IMR-90 (cell line): Measurements from ENCODE around the gene FAM83B. TPM values are rescaled to one million over a fixed set of nuclear protein-coding genes. Genes with fewer than 3 reads are reported as not detected.

Source experiments
- ATAC-seq: fragments of 200-7000 bp; cut with Tn5 transposase; 2 replicates; pipeline ENCODE4 v1.9.1; 2020; ENCODE audit warnings: low read depth, mild to moderate bottlenecking, moderate library complexity
- BruUV-seq: library from RNA; stranded (reverse); fragments of 400-500 nt; replicated peaks from 2 replicates; lab custom pipeline; 2021; lab: Mats Ljungman, UMichigan
- CTCF ChIA-PET: fragments of 300-600 bp; formaldehyde crosslinking; extraction: SDS; loops from one replicate; lab custom pipeline; 2021; ENCODE audit warnings: antibody characterized with exemption; lab: Yijun Ruan, JAX
- POLR2A ChIA-PET: fragments of 300-600 bp; sonication (Branson Sonifier 250); formaldehyde crosslinking; loops from one replicate; lab custom pipeline; 2022; ENCODE audit warnings: antibody characterized with exemption; ENCODE audit not compliant: unreplicated experiment; lab: Charles Lee
- DNase-seq: peaks from one replicate; pipeline ENCODE4 v3.0.0; 2013
- H2AFZ ChIP-seq: replicated peaks from 2 replicates; pipeline ENCODE3; 2013; ENCODE audit warnings: low read length, mild to moderate bottlenecking; ENCODE audit not compliant: poor library complexity
- H2AK5ac ChIP-seq: 2 replicates; pipeline ENCODE4 v1.6.1; 2013; ENCODE audit warnings: low read depth, low read length, inconsistent platforms
- H2AK9ac ChIP-seq: replicated peaks from 2 replicates; pipeline ENCODE3; 2013; ENCODE audit warnings: mild to moderate bottlenecking, low read depth, low read length, moderate library complexity; ENCODE audit not compliant: poor library complexity
- H2BK120ac ChIP-seq: 2 replicates; pipeline ENCODE4 v1.6.1; 2013; ENCODE audit warnings: low read depth, low read length, inconsistent platforms
- H2BK15ac ChIP-seq: 3 replicates; pipeline ENCODE4 v1.6.1; 2013; ENCODE audit warnings: low read depth, low read length, inconsistent platforms
- H2BK20ac ChIP-seq: 2 replicates; pipeline ENCODE4 v1.6.1; 2013; ENCODE audit warnings: low read depth, mild to moderate bottlenecking, inconsistent platforms, low read length, moderate library complexity
- H2BK5ac ChIP-seq: 2 replicates; pipeline ENCODE4 v1.6.1; 2013; ENCODE audit warnings: mild to moderate bottlenecking, low read depth, low read length, inconsistent platforms; ENCODE audit not compliant: poor library complexity, severe bottlenecking
- H3K14ac ChIP-seq: replicated peaks from 2 replicates; pipeline ENCODE4 v1.6.1; 2013; ENCODE audit warnings: low read depth, low read length, inconsistent platforms
- H3K18ac ChIP-seq: 2 replicates; pipeline ENCODE4 v1.6.1; 2013; ENCODE audit warnings: low read depth, low read length, control low read depth
- H3K23ac ChIP-seq: 2 replicates; pipeline ENCODE4 v1.6.1; 2013; ENCODE audit warnings: low read depth, low read length, inconsistent platforms
- H3K27ac ChIP-seq: 2 replicates; pipeline ENCODE4 v1.5.1; 2013; ENCODE audit warnings: mild to moderate bottlenecking, control low read depth, low read length; ENCODE audit not compliant: insufficient read depth
- H3K27me3 ChIP-seq: 2 replicates; pipeline ENCODE4 v1.6.1; 2013; ENCODE audit warnings: low read length; ENCODE audit not compliant: control insufficient read depth, insufficient read depth
- H3K36me3 ChIP-seq: 2 replicates; pipeline ENCODE4 v1.6.1; 2013; ENCODE audit warnings: low read length, mixed read lengths; ENCODE audit not compliant: control insufficient read depth, insufficient read depth
- H3K4ac ChIP-seq: 2 replicates; pipeline ENCODE4 v1.6.1; 2013; ENCODE audit warnings: low read depth, low read length, inconsistent platforms
- H3K4me1 ChIP-seq: 2 replicates; pipeline ENCODE4 v1.6.1; 2013; ENCODE audit warnings: low read length, mixed read lengths; ENCODE audit not compliant: control insufficient read depth, insufficient read depth
- H3K4me2 ChIP-seq: 2 replicates; pipeline ENCODE4 v1.6.1; 2013; ENCODE audit warnings: low read depth, mild to moderate bottlenecking, control low read depth, low read length, moderate library complexity
- H3K4me3 ChIP-seq: 2 replicates; pipeline ENCODE4 v1.5.1; 2013; ENCODE audit warnings: low read depth, mild to moderate bottlenecking, control low read depth, low read length, moderate library complexity; ENCODE audit not compliant: insufficient read depth
- H3K56ac ChIP-seq: 2 replicates; pipeline ENCODE4 v1.6.1; 2013; ENCODE audit warnings: low read length, inconsistent platforms; ENCODE audit not compliant: insufficient read depth; ENCODE audit errors: extremely low read depth
- H3K79me1 ChIP-seq, 2 experiments: 2 replicates each; pipeline ENCODE4 v1.6.1; 2013; ENCODE audit warnings: low read length in 2 of 2, inconsistent platforms in 1 of 2, low read depth in 1 of 2
- H3K9ac ChIP-seq: 2 replicates; pipeline ENCODE4 v1.6.1; 2013; ENCODE audit warnings: low read depth, low read length, control low read depth
- H3K9me1 ChIP-seq: 2 replicates; pipeline ENCODE4 v1.6.1; 2013; ENCODE audit warnings: low read length, inconsistent platforms; ENCODE audit not compliant: insufficient read depth
- H3K9me3 ChIP-seq: 2 replicates; pipeline ENCODE4 v1.6.1; 2013; ENCODE audit warnings: low read length; ENCODE audit not compliant: control insufficient read depth, insufficient read depth
- H4K20me1 ChIP-seq: 2 replicates; pipeline ENCODE4 v1.6.1; 2013; ENCODE audit warnings: low read length, inconsistent platforms; ENCODE audit not compliant: insufficient read depth
- H4K5ac ChIP-seq: 2 replicates; pipeline ENCODE4 v1.6.1; 2013; ENCODE audit warnings: mild to moderate bottlenecking, low read depth, low read length, control low read depth
- H4K8ac ChIP-seq, 2 experiments: 2 replicates each; pipeline ENCODE4 v1.6.1; 2013; ENCODE audit warnings: low read depth in 2 of 2, low read length in 2 of 2, control low read depth in 1 of 2, inconsistent platforms in 1 of 2
- H4K91ac ChIP-seq: 2 replicates; pipeline ENCODE4 v1.6.1; 2013; ENCODE audit warnings: low read depth, low read length, inconsistent platforms; ENCODE audit not compliant: insufficient read depth
- BHLHE40 ChIP-seq: fragments of 150-350 bp; IDR thresholded peaks from 2 replicates; pipeline ENCODE4 v1.6.1; 2016; ENCODE audit warnings: mild to moderate bottlenecking, low read depth, low read length
- CEBPB ChIP-seq: IDR thresholded peaks from 2 replicates; pipeline ENCODE4 v1.6.1; 2012; ENCODE audit warnings: low read depth, low read length, improper control_type of control experiment
- CHD1 ChIP-seq: IDR thresholded peaks from 2 replicates; pipeline ENCODE4 v1.6.1; 2012; ENCODE audit warnings: low read depth, low read length, improper control_type of control experiment
- ELK1 ChIP-seq: fragments of 150-350 bp; IDR thresholded peaks from 2 replicates; pipeline ENCODE4 v1.6.1; 2016; ENCODE audit warnings: low read depth, mild to moderate bottlenecking, low read length, moderate library complexity, borderline replicate concordance
- FOS ChIP-seq: fragments of 150-350 bp; IDR thresholded peaks from 2 replicates; pipeline ENCODE4 v1.6.1; 2016; ENCODE audit warnings: low read depth, low read length
- MAFK ChIP-seq: IDR thresholded peaks from 2 replicates; pipeline ENCODE4 v1.6.1; 2012; ENCODE audit warnings: low read depth, low read length, improper control_type of control experiment
- MAZ ChIP-seq: IDR thresholded peaks from 2 replicates; pipeline ENCODE4 v1.6.1; 2012; ENCODE audit warnings: low read depth, mild to moderate bottlenecking, low read length, improper control_type of control experiment, moderate library complexity, borderline replicate concordance
- MXI1 ChIP-seq: IDR thresholded peaks from 2 replicates; pipeline ENCODE4 v1.6.1; 2012; ENCODE audit warnings: low read depth, mild to moderate bottlenecking, low read length, moderate library complexity, borderline replicate concordance
- NFE2L2 ChIP-seq: fragments of 150-350 bp; IDR thresholded peaks from 2 replicates; pipeline ENCODE4 v1.6.1; 2016; ENCODE audit warnings: low read depth, mild to moderate bottlenecking, low read length
- POLR2A ChIP-seq: IDR thresholded peaks from 2 replicates; pipeline ENCODE4 v1.6.1; 2012; ENCODE audit warnings: mild to moderate bottlenecking, low read depth, low read length
- RAD21 ChIP-seq: IDR thresholded peaks from 2 replicates; pipeline ENCODE4 v1.6.1; 2012; ENCODE audit warnings: low read length, improper control_type of control experiment
- RCOR1 ChIP-seq: IDR thresholded peaks from 2 replicates; pipeline ENCODE4 v1.6.1; 2012; ENCODE audit warnings: mild to moderate bottlenecking, low read length, improper control_type of control experiment; ENCODE audit not compliant: insufficient replicate concordance
- RFX5 ChIP-seq: IDR thresholded peaks from 2 replicates; pipeline ENCODE4 v1.8.0; 2012; ENCODE audit warnings: low read depth, mild to moderate bottlenecking, low read length, moderate library complexity
- SMC3 ChIP-seq: fragments of 150-350 bp; IDR thresholded peaks from 2 replicates; pipeline ENCODE4 v1.6.1; 2016; ENCODE audit warnings: low read depth, mild to moderate bottlenecking, antibody characterized with exemption, low read length, moderate library complexity
- USF2 ChIP-seq: fragments of 150-350 bp; IDR thresholded peaks from 2 replicates; pipeline ENCODE4 v1.6.1; 2017; ENCODE audit warnings: mild to moderate bottlenecking, antibody characterized with exemption, low read length, low read depth
- dilution Hi-C: fragments of 300-500 bp; cut with HindIII; formaldehyde crosslinking; loops from one replicate; pipeline ENCODE4 v1.14.3; 2018; ENCODE audit warnings: low sequenced_read_pairs; ENCODE audit not compliant: unreplicated experiment
- in situ Hi-C: fragments of 300-500 bp; cut with MboI; formaldehyde crosslinking; loops from 3 replicates; pipeline ENCODE4 v1.14.3; 2019; ENCODE audit warnings: low sequenced_read_pairs, inconsistent platforms, mixed read lengths
- intact Hi-C: fragments of 100-400 bp; cut with micrococcal nuclease; formaldehyde crosslinking; loops from 2 replicates; pipeline ENCODE4 v1.10.0; 2022
- polyA plus RNA-seq, 3 experiments: library from polyadenylated mRNA; depleted of rRNA; stranded (reverse); fragments of >200 nt; gene quantifications; 2 replicates each; pipeline ENCODE4 v1.2.3, GENCODE V29; 2012; ENCODE audit warnings: low replicate concordance in 1 of 3
- total RNA-seq: library from RNA; depleted of rRNA; stranded (reverse); fragments of >200 nt; gene quantifications from 2 replicates; pipeline ENCODE4 v1.2.3, GENCODE V29; 2012
- TF ChIP-seq, protein P1 (sequence below): conservative IDR thresholded peaks from 2 replicates; pipeline ENCODE4 v1.5.1; 2012; ENCODE audit warnings: mild to moderate bottlenecking, low read depth, low read length, improper control_type of control experiment

Gene FAM83B
- total and polyA plus RNA-seq, 2 of the 4 experiments (the other 2 are of a cell fraction), result 0.02 to 0.18 TPM

DNA sequence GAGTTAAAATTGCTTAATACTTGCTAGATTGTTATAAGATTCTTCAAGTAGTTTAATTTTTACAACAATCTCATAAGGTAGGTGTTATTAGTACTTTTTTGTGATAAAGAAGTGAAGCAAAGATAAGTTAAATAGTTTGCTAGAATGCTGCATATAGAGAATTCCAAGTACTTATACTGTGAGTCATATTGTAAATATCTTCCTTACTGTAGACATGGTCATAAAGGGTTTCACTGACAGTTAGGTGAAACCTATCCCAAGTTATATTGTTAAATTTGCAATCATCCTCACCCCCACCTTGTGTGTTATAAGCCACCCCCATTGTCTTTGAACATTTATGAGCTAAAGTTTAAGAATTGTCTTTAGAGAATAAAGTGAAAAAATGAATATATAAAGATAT lies 142.0 kb downstream of the FAM83B start:
- Histone ChIP-seq H4K20me1 (no peaks in the 10 kb centered on the region), H4K5ac (no peak overlapping the region), H2AK5ac (no peak overlapping the region), H2BK20ac (no peak overlapping the region), H3K9me3 (no peaks in the 10 kb centered on the region; the same call in 1 of the 2 replicates), H3K4ac (no peak overlapping the region), H3K27me3 (no peaks in the 10 kb centered on the region), H2BK15ac (no peak overlapping the region), H3K9ac (no peak overlapping the region), H3K4me1 (0 out of 2 replicates have a peak, but pooled peaks cover 2% of the 10 kb centered on the region), H2AK9ac (no peak overlapping the region), H2AFZ (no peak overlapping the region), H3K14ac (no peak overlapping the region), H3K56ac (no peak overlapping the region), H3K4me3 (no peak overlapping the region), H3K4me2 (no peak overlapping the region), H3K27ac (no peak overlapping the region), H3K36me3 (no peaks in the 10 kb centered on the region), H4K91ac (no peak overlapping the region), H2BK120ac (no peak overlapping the region), H4K8ac (no peak overlapping the region), H3K23ac (no peak overlapping the region), H3K79me1 (no peaks in the 10 kb centered on the region), H2BK5ac (no peak overlapping the region), H3K18ac (no peak overlapping the region), H3K9me1 (no peaks in the 10 kb centered on the region)
- dilution Hi-C loops, result no loop called here
- TF ChIP-seq USF2 (no peak), BHLHE40 (no peak), FOS (no peak), POLR2A (no peak), MAFK (no peak), MXI1 (no peak), RCOR1 (no peak), CHD1 (no peak), RAD21 (no peak), SMC3 (no peak), CEBPB (no peak), NFE2L2 (no peak), ELK1 (no peak), RFX5 (no peak), MAZ (no peak)
- TF ChIP-seq, protein P1, sequence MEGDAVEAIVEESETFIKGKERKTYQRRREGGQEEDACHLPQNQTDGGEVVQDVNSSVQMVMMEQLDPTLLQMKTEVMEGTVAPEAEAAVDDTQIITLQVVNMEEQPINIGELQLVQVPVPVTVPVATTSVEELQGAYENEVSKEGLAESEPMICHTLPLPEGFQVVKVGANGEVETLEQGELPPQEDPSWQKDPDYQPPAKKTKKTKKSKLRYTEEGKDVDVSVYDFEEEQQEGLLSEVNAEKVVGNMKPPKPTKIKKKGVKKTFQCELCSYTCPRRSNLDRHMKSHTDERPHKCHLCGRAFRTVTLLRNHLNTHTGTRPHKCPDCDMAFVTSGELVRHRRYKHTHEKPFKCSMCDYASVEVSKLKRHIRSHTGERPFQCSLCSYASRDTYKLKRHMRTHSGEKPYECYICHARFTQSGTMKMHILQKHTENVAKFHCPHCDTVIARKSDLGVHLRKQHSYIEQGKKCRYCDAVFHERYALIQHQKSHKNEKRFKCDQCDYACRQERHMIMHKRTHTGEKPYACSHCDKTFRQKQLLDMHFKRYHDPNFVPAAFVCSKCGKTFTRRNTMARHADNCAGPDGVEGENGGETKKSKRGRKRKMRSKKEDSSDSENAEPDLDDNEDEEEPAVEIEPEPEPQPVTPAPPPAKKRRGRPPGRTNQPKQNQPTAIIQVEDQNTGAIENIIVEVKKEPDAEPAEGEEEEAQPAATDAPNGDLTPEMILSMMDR, result no peak
- peak; percentile 25 for DNase-seq
- in situ Hi-C loops, result no loop called here
- CTCF ChIA-PET, result no interaction called here
- intact Hi-C loops, result no loop called here
- POLR2A ChIA-PET, result no interaction called here
- BruUV-seq, result no TSS peak
- ATAC-seq, result peak; percentile 84
